ENCODE measurements around the gene MED4. TPM values are rescaled to one million over a fixed set of nuclear protein-coding genes. Genes with fewer than 3 reads are reported as not detected.

Gene MED4
- total and polyA plus RNA-seq, 8 donors, result 7.0 to 68.3 (median 37.9) TPM

GRCh38 chr13:48094404-48094780 is 512 bp downstream of the MED4 start:
- H3K4me1 ChIP-seq, result peaks cover 12 to 67% (median 38%) of the 10 kb centered on the region in 4 donors
- DNase-seq, result no peak
- H3K4me3 ChIP-seq, result peak overlapping the region; percentile 75 to 100 (median 99)
- intact Hi-C loops (cut with DNase I; ENCODE audit: low total_unique reads), result loop anchor here (10.0 kb wide), 1 partner anchor 50 kb away; no protein-coding TSS in a partner anchor
- peak overlapping the region; percentile 78 to 96 (median 86) for H3K27ac ChIP-seq
- WGBS, 5 donors, result 0 to 1% (median 0%) methylated on average over 13 to 14 of the region's 14 CpGs
- H3K9me3 ChIP-seq, result no peaks in the 10 kb centered on the region
- TF ChIP-seq POLR2A (IDR thresholded peaks at IDR 0.05), result no peak
- no peak for TF ChIP-seq EP300 (IDR thresholded peaks at IDR 0.05)
- TF ChIP-seq CTCF (IDR thresholded peaks at IDR 0.05), result no peak
- TF ChIP-seq POLR2AphosphoS5 (IDR thresholded peaks at IDR 0.05), result no peak
- no peaks in the 10 kb centered on the region for H3K27me3 ChIP-seq
- H3K36me3 ChIP-seq, result peaks cover 0 to 4% (median 2%) of the 10 kb centered on the region in 4 donors

GRCh38 chr13:48093588-48093987 is 1.3 kb downstream of the MED4 start:
- TF ChIP-seq POLR2AphosphoS5 (IDR thresholded peaks at IDR 0.05), result no peak
- TF ChIP-seq CTCF (IDR thresholded peaks at IDR 0.05), result no peak
- no peak for TF ChIP-seq POLR2A (IDR thresholded peaks at IDR 0.05)
- no peak for TF ChIP-seq EP300 (IDR thresholded peaks at IDR 0.05)
- 67 to 76% (median 71%) methylated on average over 9 of the region's 9 CpGs for WGBS, 5 donors
- Histone ChIP-seq H3K27me3 (no peaks in the 10 kb centered on the region), H3K27ac (peak overlapping the region in 1 of 5 donors; percentile 96), H3K4me3 (peak overlapping the region; percentile 75 to 100 (median 99)), H3K4me1 (peaks cover 12 to 75% (median 42%) of the 10 kb centered on the region in 4 donors), H3K9me3 (no peaks in the 10 kb centered on the region), H3K36me3 (peaks cover 0 to 8% (median 3%) of the 10 kb centered on the region in 4 donors)
- intact Hi-C loops (cut with DNase I; ENCODE audit: low total_unique reads), result loop anchor here (10.0 kb wide), 1 partner anchor 49 kb away; no protein-coding TSS in a partner anchor
- DNase-seq, result no peak

- no peak overlapping the region for H3K4me3 ChIP-seq
- H3K9me3 ChIP-seq, result no peaks in the 10 kb centered on the region
- H3K27me3 ChIP-seq, result no peaks in the 10 kb centered on the region
- H3K27ac ChIP-seq, result no peak overlapping the region
- TF ChIP-seq EP300 (IDR thresholded peaks at IDR 0.05) (no peak), CTCF (IDR thresholded peaks at IDR 0.05) (no peak), POLR2A (IDR thresholded peaks at IDR 0.05) (no peak), POLR2AphosphoS5 (IDR thresholded peaks at IDR 0.05) (no peak)
- peaks cover 3 to 72% (median 61%) of the 10 kb centered on the region in 4 donors for H3K36me3 ChIP-seq
- H3K4me1 ChIP-seq, result peaks cover 0 to 36% (median 17%) of the 10 kb centered on the region in 4 donors
- DNase-seq, result no peak
- 81 to 87% (median 85%) methylated on average over 2 of the region's 2 CpGs for WGBS, 5 donors
- intact Hi-C loops (cut with DNase I; ENCODE audit: low total_unique reads), result no loop called here
These were observed 8.6 kb downstream of the MED4 start for GRCh38 chr13:48086272-48086671.

- H3K36me3 ChIP-seq, result peaks cover 28 to 97% (median 92%) of the 10 kb centered on the region in 4 donors
- no peak overlapping the region for H3K4me3 ChIP-seq
- no peak for DNase-seq
- intact Hi-C loops (cut with DNase I; ENCODE audit: low total_unique reads), result no loop called here
- no peak overlapping the region for H3K27ac ChIP-seq
- H3K9me3 ChIP-seq, result no peaks in the 10 kb centered on the region
- H3K4me1 ChIP-seq, result peaks cover 0 to 2% (median 0%) of the 10 kb centered on the region in 4 donors
- no peaks in the 10 kb centered on the region for H3K27me3 ChIP-seq
- TF ChIP-seq EP300 (IDR thresholded peaks at IDR 0.05) (no peak), POLR2A (IDR thresholded peaks at IDR 0.05) (no peak), CTCF (IDR thresholded peaks at IDR 0.05) (no peak), POLR2AphosphoS5 (IDR thresholded peaks at IDR 0.05) (no peak)
- WGBS, 5 donors, result 87 to 97% (median 96%) methylated on average over 4 of the region's 4 CpGs
These were observed 13.2 kb downstream of the MED4 start for GRCh38 chr13:48081739-48082138.
